Kidney (tissue), 14 donors: ENCODE measurements around the gene LGR6. TPM values are rescaled to one million over a fixed set of nuclear protein-coding genes. Genes with fewer than 3 reads are reported as not detected.

ENCODE experiments used
- DNase-seq, 5 donors: peaks; one replicate each; pipeline ENCODE4 v3.0.0-alpha.2; 2013 to 2020
- FAIRE-seq: peaks from 2 replicates; lab custom pipeline; 2012; peaks lifted over from hg19 to GRCh38; lab: Jason Lieb, UNC
- H3K27ac ChIP-seq, 2 donors: one replicate each; pipeline ENCODE4 v1.7.0; 2013; ENCODE audit warnings: low read depth in 2 of 2, low read length in 2 of 2, inconsistent platforms in 1 of 2
- H3K27me3 ChIP-seq: one replicate; pipeline ENCODE4 v1.7.1; 2013; ENCODE audit warnings: low read length, inconsistent platforms; ENCODE audit not compliant: control insufficient read depth, insufficient read depth
- H3K36me3 ChIP-seq, 3 donors: one replicate each; pipeline versions ENCODE4 v1.7.0 to v1.7.1; 2013; ENCODE audit warnings: low read length in 3 of 3, control low read depth in 1 of 3, inconsistent platforms in 1 of 3; ENCODE audit not compliant: insufficient read depth in 3 of 3, control insufficient read depth in 2 of 3
- H3K4me1 ChIP-seq, 3 donors: one replicate each; pipeline versions ENCODE4 v1.7.0 to v1.7.1; 2013; ENCODE audit warnings: low read length in 3 of 3, inconsistent platforms in 1 of 3, low read depth in 1 of 3; ENCODE audit not compliant: control insufficient read depth in 2 of 3, insufficient read depth in 2 of 3
- H3K4me3 ChIP-seq, 3 donors: one replicate each; pipeline versions ENCODE4 v1.7.0 to v1.8.1; 2013; ENCODE audit warnings: low read length in 3 of 3, control low read depth in 1 of 3, inconsistent platforms in 1 of 3
- H3K9ac ChIP-seq, 3 donors: one replicate each; pipeline versions ENCODE4 v1.7.0 to v1.7.1; 2013; ENCODE audit warnings: low read length in 3 of 3, control low read depth in 1 of 3, inconsistent platforms in 1 of 3
- H3K9me3 ChIP-seq, 3 donors: one replicate each; pipeline versions ENCODE4 v1.7.0 to v1.7.1; 2013; ENCODE audit warnings: low read length in 3 of 3, control low read depth in 1 of 3, inconsistent platforms in 1 of 3; ENCODE audit not compliant: control insufficient read depth in 2 of 3, insufficient read depth in 1 of 3
- intact Hi-C: fragments of 100-400 bp; cut with DNase I; formaldehyde crosslinking; loops from one replicate; pipeline ENCODE4 v1.11.1; 2022
- polyA plus RNA-seq: library from polyadenylated mRNA; stranded (reverse); fragments of 350-450 nt; fragmentation: Illumina TruSeq; extraction: RNeasy Lipid Tissue Mini Kit (QIAGEN cat#74804); gene quantifications from one replicate; pipeline ENCODE4 v1.2.3, GENCODE V29; 2014; ENCODE audit warnings: low read depth, low replicate concordance; ENCODE audit not compliant: insufficient read depth
- total RNA-seq: library from RNA; stranded (reverse); fragmentation: NEBNext Ultra II Directional; extraction: Animal tissue kit (Norgen Biotek cat#: 25700); gene quantifications from one replicate; pipeline ENCODE4 v1.2.1, GENCODE V29; 2021
- TF ChIP-seq, protein P1 (sequence below): IDR thresholded peaks from 3 replicates; pipeline ENCODE4 v1.5.1; 2012; ENCODE audit warnings: mild to moderate bottlenecking, moderate library complexity, borderline replicate concordance; ENCODE audit not compliant: insufficient read depth; ENCODE audit errors: extremely low read depth
- donor health status: control.
- donor health status: control.
- donor health status: control.
- donor health status: control.
- donor health status: control.
- donor health status: DM: yes; HTN: yes; CAD: no.
- donor health status: Normal renal cell carcinoma (clear cell type).

Gene LGR6
- total and polyA plus RNA-seq, 2 donors from 2014 or later: 1.8 to 4.1 TPM

DNA sequence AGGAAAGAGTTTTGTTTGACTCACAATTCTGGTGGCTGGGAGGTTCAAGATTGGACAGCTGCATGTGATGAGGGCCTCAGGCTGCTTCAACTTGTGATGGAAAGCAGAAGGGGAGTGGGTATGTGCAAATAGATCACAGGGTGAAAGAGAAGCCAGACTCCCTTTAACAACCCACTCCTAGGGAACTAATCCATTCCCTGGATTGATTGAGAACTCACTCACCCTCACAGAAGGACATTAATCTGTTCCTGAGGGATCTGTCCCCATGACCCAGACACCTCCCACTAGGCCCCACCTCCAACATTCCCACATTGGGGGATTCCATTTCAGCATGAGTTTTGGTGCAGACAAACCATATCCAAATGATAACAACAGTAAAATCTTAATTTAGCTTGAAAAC lies 122.6 kb downstream of the LGR6 start:
- Histone ChIP-seq H3K27me3 (no peaks in the 10 kb centered on the region), H3K36me3 (no peaks in the 10 kb centered on the region), H3K9me3 (no peaks in the 10 kb centered on the region), H3K4me1 (no peaks in the 10 kb centered on the region), H3K4me3 (no peak overlapping the region), H3K9ac (no peak overlapping the region), H3K27ac (no peak overlapping the region)
- TF ChIP-seq, protein P1, sequence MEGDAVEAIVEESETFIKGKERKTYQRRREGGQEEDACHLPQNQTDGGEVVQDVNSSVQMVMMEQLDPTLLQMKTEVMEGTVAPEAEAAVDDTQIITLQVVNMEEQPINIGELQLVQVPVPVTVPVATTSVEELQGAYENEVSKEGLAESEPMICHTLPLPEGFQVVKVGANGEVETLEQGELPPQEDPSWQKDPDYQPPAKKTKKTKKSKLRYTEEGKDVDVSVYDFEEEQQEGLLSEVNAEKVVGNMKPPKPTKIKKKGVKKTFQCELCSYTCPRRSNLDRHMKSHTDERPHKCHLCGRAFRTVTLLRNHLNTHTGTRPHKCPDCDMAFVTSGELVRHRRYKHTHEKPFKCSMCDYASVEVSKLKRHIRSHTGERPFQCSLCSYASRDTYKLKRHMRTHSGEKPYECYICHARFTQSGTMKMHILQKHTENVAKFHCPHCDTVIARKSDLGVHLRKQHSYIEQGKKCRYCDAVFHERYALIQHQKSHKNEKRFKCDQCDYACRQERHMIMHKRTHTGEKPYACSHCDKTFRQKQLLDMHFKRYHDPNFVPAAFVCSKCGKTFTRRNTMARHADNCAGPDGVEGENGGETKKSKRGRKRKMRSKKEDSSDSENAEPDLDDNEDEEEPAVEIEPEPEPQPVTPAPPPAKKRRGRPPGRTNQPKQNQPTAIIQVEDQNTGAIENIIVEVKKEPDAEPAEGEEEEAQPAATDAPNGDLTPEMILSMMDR: no peak
- FAIRE-seq (no peak), DNase-seq (no peak)
- intact Hi-C loops: loop anchor here (5.0 kb wide), 1 partner anchor 114 kb away; no protein-coding TSS in a partner anchor

DNA sequence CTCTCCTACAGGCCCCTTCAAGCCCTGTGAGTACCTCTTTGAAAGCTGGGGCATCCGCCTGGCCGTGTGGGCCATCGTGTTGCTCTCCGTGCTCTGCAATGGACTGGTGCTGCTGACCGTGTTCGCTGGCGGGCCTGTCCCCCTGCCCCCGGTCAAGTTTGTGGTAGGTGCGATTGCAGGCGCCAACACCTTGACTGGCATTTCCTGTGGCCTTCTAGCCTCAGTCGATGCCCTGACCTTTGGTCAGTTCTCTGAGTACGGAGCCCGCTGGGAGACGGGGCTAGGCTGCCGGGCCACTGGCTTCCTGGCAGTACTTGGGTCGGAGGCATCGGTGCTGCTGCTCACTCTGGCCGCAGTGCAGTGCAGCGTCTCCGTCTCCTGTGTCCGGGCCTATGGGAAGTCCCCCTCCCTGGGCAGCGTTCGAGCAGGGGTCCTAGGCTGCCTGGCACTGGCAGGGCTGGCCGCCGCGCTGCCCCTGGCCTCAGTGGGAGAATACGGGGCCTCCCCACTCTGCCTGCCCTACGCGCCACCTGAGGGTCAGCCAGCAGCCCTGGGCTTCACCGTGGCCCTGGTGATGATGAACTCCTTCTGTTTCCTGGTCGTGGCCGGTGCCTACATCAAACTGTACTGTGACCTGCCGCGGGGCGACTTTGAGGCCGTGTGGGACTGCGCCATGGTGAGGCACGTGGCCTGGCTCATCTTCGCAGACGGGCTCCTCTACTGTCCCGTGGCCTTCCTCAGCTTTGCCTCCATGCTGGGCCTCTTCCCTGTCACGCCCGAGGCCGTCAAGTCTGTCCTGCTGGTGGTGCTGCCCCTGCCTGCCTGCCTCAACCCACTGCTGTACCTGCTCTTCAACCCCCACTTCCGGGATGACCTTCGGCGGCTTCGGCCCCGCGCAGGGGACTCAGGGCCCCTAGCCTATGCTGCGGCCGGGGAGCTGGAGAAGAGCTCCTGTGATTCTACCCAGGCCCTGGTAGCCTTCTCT lies 124.6 kb downstream of the LGR6 start:
- H3K27ac ChIP-seq: no peak overlapping the region
- H3K36me3 ChIP-seq: no peaks in the 10 kb centered on the region
- H3K4me1 ChIP-seq: no peaks in the 10 kb centered on the region
- H3K27me3 ChIP-seq: no peaks in the 10 kb centered on the region
- H3K4me3 ChIP-seq: no peak overlapping the region
- no peaks in the 10 kb centered on the region for H3K9me3 ChIP-seq
- TF ChIP-seq, protein P1: no peak
- FAIRE-seq (no peak), DNase-seq (no peak)
- intact Hi-C loops: loop anchor here (5.0 kb wide), 1 partner anchor 116 kb away; no protein-coding TSS in a partner anchor
- no peak overlapping the region for H3K9ac ChIP-seq

DNA sequence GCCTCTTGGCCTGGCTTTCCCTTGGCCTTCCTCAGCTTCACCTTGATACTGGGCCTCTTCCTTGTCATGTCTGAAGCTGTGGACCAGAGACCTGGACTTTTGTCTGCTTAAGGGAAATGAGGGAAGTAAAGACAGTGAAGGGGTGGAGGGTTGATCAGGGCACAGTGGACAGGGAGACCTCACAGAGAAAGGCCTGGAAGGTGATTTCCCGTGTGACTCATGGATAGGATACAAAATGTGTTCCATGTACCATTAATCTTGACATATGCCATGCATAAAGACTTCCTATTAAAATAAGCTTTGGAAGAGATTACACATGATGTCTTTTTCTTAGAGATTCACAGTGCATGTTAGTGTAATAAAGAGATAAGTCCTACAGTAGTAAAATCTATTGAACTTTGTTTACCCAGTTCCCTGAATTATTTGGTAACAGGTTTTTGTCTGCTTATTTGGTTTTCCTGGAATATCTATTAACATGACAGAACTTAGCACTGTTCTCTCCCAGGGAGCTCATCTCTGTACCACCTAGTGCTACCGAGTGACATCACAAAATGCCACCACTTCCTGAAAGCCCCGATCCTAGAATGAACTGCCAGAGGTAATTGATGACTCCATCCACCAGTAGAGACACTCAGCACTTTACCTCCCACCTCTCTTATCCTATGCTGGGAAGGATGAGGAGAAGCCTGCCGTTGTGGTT lies 125.9 kb downstream of the LGR6 start:
- no peak overlapping the region for H3K27ac ChIP-seq
- FAIRE-seq (no peak), DNase-seq (no peak)
- no peaks in the 10 kb centered on the region for H3K27me3 ChIP-seq
- no peaks in the 10 kb centered on the region for H3K4me1 ChIP-seq
- no peaks in the 10 kb centered on the region for H3K9me3 ChIP-seq
- TF ChIP-seq, protein P1: no peak
- no peak overlapping the region for H3K9ac ChIP-seq
- intact Hi-C loops: loop anchor here (5.0 kb wide), 1 partner anchor 117 kb away; no protein-coding TSS in a partner anchor
- no peak overlapping the region for H3K4me3 ChIP-seq
- no peaks in the 10 kb centered on the region for H3K36me3 ChIP-seq
